NCI-H524 (cell line): ENCODE results near the gene KIF6.

Experiments
- DNase-seq, 2 experiments: peaks; one replicate each; lab custom pipeline; 2025; lab: John Stamatoyannopoulos, UW

KIF6 gene

GRCh38 chr6:39381550-39382140 is 343.6 kb downstream of the KIF6 start:
- peak; percentile 71 to 87 for DNase-seq

GRCh38 chr6:39380837-39381549 is 344.2 kb downstream of the KIF6 start:
- DNase-seq, result no peak

- DNase-seq, result no peak
Measured at GRCh38 chr6:39378960-39379425, 346.2 kb downstream of the KIF6 start.

- DNase-seq, result no peak
Measured at GRCh38 chr6:39378175-39378959, 346.8 kb downstream of the KIF6 start.

- DNase-seq, result peak; percentile 58 to 72
Measured at GRCh38 chr6:39377539-39377950, 347.7 kb downstream of the KIF6 start.

GRCh38 chr6:39375405-39375804 is 349.8 kb downstream of the KIF6 start:
- no peak for DNase-seq

- DNase-seq, result no peak
Measured at GRCh38 chr6:39370390-39370789, 354.8 kb downstream of the KIF6 start.

GRCh38 chr6:39369987-39370386 is 355.2 kb downstream of the KIF6 start:
- DNase-seq, result peak; percentile 49 to 77

- no peak for DNase-seq
Measured at GRCh38 chr6:39367700-39368099, 357.5 kb downstream of the KIF6 start.

GRCh38 chr6:39366931-39367618 is 358.1 kb downstream of the KIF6 start:
- peak in 1 of 2 experiments; percentile 22 for DNase-seq

GRCh38 chr6:39365281-39366074 is 359.7 kb downstream of the KIF6 start:
- DNase-seq, result no peak

GRCh38 chr6:39363280-39363679 is 361.9 kb downstream of the KIF6 start:
- DNase-seq, result no peak

- peak; percentile 86 to 94 for DNase-seq
Measured at GRCh38 chr6:39362487-39362865, 362.7 kb downstream of the KIF6 start.

GRCh38 chr6:39361657-39362486 is 363.3 kb downstream of the KIF6 start:
- DNase-seq, result peak; percentile 47 to 73

- no peak for DNase-seq
Measured at GRCh38 chr6:39360378-39360777, 364.8 kb downstream of the KIF6 start.

GRCh38 chr6:39357998-39358686 is 367.1 kb downstream of the KIF6 start:
- peak; percentile 76 to 89 for DNase-seq

GRCh38 chr6:39353698-39354315 is 371.4 kb downstream of the KIF6 start:
- no peak for DNase-seq

GRCh38 chr6:39350723-39351505 is 374.3 kb downstream of the KIF6 start:
- no peak for DNase-seq

GRCh38 chr6:39348740-39349139 is 376.5 kb downstream of the KIF6 start:
- DNase-seq, result no peak
